Muscle of arm (tissue), 12 donors: ENCODE data around the gene PINK1. TPM values are rescaled to one million over a fixed set of nuclear protein-coding genes. Genes with fewer than 3 reads are reported as not detected.

Source experiments
- polyA plus RNA-seq, 12 donors: library from polyadenylated mRNA; unstranded; fragments of 120-200 nt; gene quantifications; one replicate each; pipeline ENCODE4 v1.2.1, GENCODE V29; 2013; ENCODE audit not compliant: insufficient read length in 12 of 12

The PINK1 gene
- polyA plus RNA-seq, 12 donors: 30.7 to 43.5 (median 38.7) TPM; not detected in 1

Other genes starting within 250 kb of the PINK1 start
- gene CAMK2N1, start 147.2 kb upstream of the PINK1 start, polyA plus RNA-seq: 10 to 100 TPM in 2 of 12 donors, 1 to 10 TPM in 9, not detected in 1; 4.8 to 40.8 (median 5.9) TPM
- 10 to 100 TPM in 11 of 12 donors, not detected in 1; 14.3 to 22.1 (median 18.6) TPM for gene MUL1, start 125.3 kb upstream of the PINK1 start, polyA plus RNA-seq
- gene FAM43B, start 80.9 kb upstream of the PINK1 start, polyA plus RNA-seq: 1 to 10 TPM in 3 of 12 donors, under 1 TPM in 7, not detected in 2; 0.34 to 1.6 (median 0.77) TPM
- 1 to 10 TPM in 1 of 12 donors, under 1 TPM in 9, not detected in 2; 0.32 to 5.8 (median 0.49) TPM for gene CDA, start 44.4 kb upstream of the PINK1 start, polyA plus RNA-seq
- 100 to 1,000 TPM in 10 of 12 donors, 10 to 100 TPM in 1, not detected in 1; 89.4 to 160 (median 125) TPM for gene DDOST, start 27.9 kb downstream of the PINK1 start, polyA plus RNA-seq
- gene KIF17, start 84.5 kb downstream of the PINK1 start, polyA plus RNA-seq: 1 to 10 TPM in 10 of 12 donors, not detected in 2; 1.3 to 4.1 (median 2.5) TPM
- under 1 TPM in 10 of 12 donors, not detected in 2; 0.10 to 0.62 (median 0.38) TPM for gene SH2D5, start 99.2 kb downstream of the PINK1 start, polyA plus RNA-seq
- gene HP1BP3, start 153.8 kb downstream of the PINK1 start, polyA plus RNA-seq: 100 to 1,000 TPM in 11 of 12 donors, not detected in 1; 154 to 334 (median 186) TPM